Left ventricle myocardium inferior (tissue), 1 donor: Measurements from ENCODE around the gene QRICH2. TPM values are rescaled to one million over a fixed set of nuclear protein-coding genes. Genes with fewer than 3 reads are reported as not detected.
"Not testable (repeated sequence)": the region's sequence is repeated elsewhere in the genome, so short reads cannot be mapped to it uniquely, and the experiment has no call there.

ENCODE experiments used
- DNase-seq: peaks from one replicate; pipeline ENCODE4 v3.0.0-alpha.2; 2020
- H3K27ac ChIP-seq: fragments of 200-600 bp; replicated peaks from 2 replicates; pipeline ENCODE4 v1.8.0; 2021
- H3K27me3 ChIP-seq: fragments of 200-600 bp; 2 replicates; pipeline ENCODE4 v1.8.0; 2021; ENCODE audit warnings: low read depth
- H3K36me3 ChIP-seq: fragments of 200-600 bp; 2 replicates; pipeline ENCODE4 v1.8.0; 2021
- H3K4me1 ChIP-seq: fragments of 200-600 bp; 2 replicates; pipeline ENCODE4 v1.8.0; 2021
- H3K4me3 ChIP-seq: fragments of 200-600 bp; 2 replicates; pipeline ENCODE4 v1.8.0; 2021; ENCODE audit warnings: mild to moderate bottlenecking, moderate library complexity
- H3K9me3 ChIP-seq: fragments of 200-600 bp; replicated peaks from 2 replicates; pipeline ENCODE4 v1.8.0; 2021
- intact Hi-C: fragments of 100-400 bp; cut with micrococcal nuclease; formaldehyde crosslinking; loops from one replicate; pipeline ENCODE4 v1.11.0; 2022
- total RNA-seq: library from RNA; stranded (reverse); fragmentation: NEBNext Ultra II Directional; extraction: Animal tissue kit (Norgen Biotek cat#: 25700); gene quantifications from one replicate; pipeline ENCODE4 v1.2.1, GENCODE V29; 2021
- TF ChIP-seq, protein P1 (sequence below): fragments of 200-600 bp; IDR thresholded peaks from 2 replicates; pipeline ENCODE4 v1.8.0; 2021; ENCODE audit warnings: antibody characterized with exemption, mild to moderate bottlenecking, borderline replicate concordance
- donor health status: DM: no; HTN: yes; CAD: no; lungs with severe emphysema.

Gene QRICH2
- total RNA-seq, 1 donor from 2014 or later = 2.4 TPM

GRCh38 chr17:76261421-76262215 is 46.5 kb downstream of the QRICH2 start:
- no peaks in the 10 kb centered on the region for H3K36me3 ChIP-seq
- H3K9me3 ChIP-seq = no peaks in the 10 kb centered on the region
- H3K4me3 ChIP-seq = no peak overlapping the region
- H3K27me3 ChIP-seq = no peaks in the 10 kb centered on the region
- TF ChIP-seq, protein P1, sequence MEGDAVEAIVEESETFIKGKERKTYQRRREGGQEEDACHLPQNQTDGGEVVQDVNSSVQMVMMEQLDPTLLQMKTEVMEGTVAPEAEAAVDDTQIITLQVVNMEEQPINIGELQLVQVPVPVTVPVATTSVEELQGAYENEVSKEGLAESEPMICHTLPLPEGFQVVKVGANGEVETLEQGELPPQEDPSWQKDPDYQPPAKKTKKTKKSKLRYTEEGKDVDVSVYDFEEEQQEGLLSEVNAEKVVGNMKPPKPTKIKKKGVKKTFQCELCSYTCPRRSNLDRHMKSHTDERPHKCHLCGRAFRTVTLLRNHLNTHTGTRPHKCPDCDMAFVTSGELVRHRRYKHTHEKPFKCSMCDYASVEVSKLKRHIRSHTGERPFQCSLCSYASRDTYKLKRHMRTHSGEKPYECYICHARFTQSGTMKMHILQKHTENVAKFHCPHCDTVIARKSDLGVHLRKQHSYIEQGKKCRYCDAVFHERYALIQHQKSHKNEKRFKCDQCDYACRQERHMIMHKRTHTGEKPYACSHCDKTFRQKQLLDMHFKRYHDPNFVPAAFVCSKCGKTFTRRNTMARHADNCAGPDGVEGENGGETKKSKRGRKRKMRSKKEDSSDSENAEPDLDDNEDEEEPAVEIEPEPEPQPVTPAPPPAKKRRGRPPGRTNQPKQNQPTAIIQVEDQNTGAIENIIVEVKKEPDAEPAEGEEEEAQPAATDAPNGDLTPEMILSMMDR = no peak
- H3K27ac ChIP-seq = peak overlapping the region; percentile 53
- intact Hi-C loops = no loop called here
- H3K4me1 ChIP-seq = peaks cover 42% of the 10 kb centered on the region
- DNase-seq = no peak

- Histone ChIP-seq H3K27ac (no peak overlapping the region), H3K4me3 (no peak overlapping the region), H3K36me3 (no peaks in the 10 kb centered on the region), H3K27me3 (no peaks in the 10 kb centered on the region), H3K4me1 (peaks cover 32% of the 10 kb centered on the region), H3K9me3 (no peaks in the 10 kb centered on the region)
- no peak for DNase-seq
- TF ChIP-seq, protein P1 = no peak
- intact Hi-C loops = no loop called here
Observed at GRCh38 chr17:76260669-76261068, 47.4 kb downstream of the QRICH2 start.

- intact Hi-C loops = no loop called here
- TF ChIP-seq, protein P1 = no peak
- DNase-seq = no peak
- H3K9me3 ChIP-seq = no peaks in the 10 kb centered on the region
- no peaks in the 10 kb centered on the region for H3K36me3 ChIP-seq
- peak overlapping the region; percentile 48 for H3K27ac ChIP-seq
- no peak overlapping the region for H3K4me3 ChIP-seq
- peaks cover 31% of the 10 kb centered on the region for H3K4me1 ChIP-seq
- H3K27me3 ChIP-seq = no peaks in the 10 kb centered on the region
Observed at GRCh38 chr17:76260220-76260619, 47.9 kb downstream of the QRICH2 start.

DNA sequence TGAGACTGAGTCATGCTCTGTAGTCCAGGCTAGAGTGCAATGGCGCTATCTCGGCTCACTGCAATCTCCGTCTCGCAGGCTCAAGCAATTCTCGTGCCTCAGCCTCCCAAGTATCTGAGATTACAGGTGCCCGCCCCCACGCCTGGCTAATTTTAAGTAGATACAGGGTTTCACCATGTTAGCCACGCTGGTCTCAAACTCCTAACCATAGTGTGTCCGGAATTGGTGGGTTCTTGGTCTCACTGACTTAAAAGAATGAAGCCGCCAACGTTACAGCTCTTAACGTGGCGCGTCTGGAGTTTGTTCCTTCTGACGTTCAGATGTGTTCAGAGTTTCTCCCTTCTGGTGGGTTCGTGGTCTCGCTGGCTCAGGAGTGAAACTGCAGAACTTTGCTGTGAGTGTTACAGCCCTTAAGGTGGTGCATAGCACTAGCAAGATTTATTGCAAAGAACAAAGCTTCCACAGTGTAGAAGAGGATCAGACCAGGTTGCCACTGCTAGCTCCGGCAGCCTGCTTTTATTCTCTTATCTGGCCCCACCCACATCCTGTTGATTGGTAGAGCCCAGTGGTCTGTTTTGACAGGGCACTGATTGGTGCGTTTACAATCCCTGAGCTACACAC is 51.5 kb downstream of the QRICH2 start:
- intact Hi-C loops, H3K4me3 ChIP-seq, H3K9me3 ChIP-seq, H3K27me3 ChIP-seq, H3K36me3 ChIP-seq, H3K27ac ChIP-seq, DNase-seq: not testable (repeated sequence)
- peaks cover 23% of the 10 kb centered on the region for H3K4me1 ChIP-seq

- no peak overlapping the region for H3K27ac ChIP-seq
- H3K36me3 ChIP-seq = no peaks in the 10 kb centered on the region
- intact Hi-C loops = no loop called here
- H3K4me3 ChIP-seq = no peak overlapping the region
- peaks cover 23% of the 10 kb centered on the region for H3K4me1 ChIP-seq
- H3K9me3 ChIP-seq = no peaks in the 10 kb centered on the region
- no peak for DNase-seq
- H3K27me3 ChIP-seq = no peaks in the 10 kb centered on the region
- TF ChIP-seq, protein P1 = no peak
Observed at GRCh38 chr17:76255801-76256429, 52.2 kb downstream of the QRICH2 start.
